ENCODE results near the gene NLRC3.

DNA sequence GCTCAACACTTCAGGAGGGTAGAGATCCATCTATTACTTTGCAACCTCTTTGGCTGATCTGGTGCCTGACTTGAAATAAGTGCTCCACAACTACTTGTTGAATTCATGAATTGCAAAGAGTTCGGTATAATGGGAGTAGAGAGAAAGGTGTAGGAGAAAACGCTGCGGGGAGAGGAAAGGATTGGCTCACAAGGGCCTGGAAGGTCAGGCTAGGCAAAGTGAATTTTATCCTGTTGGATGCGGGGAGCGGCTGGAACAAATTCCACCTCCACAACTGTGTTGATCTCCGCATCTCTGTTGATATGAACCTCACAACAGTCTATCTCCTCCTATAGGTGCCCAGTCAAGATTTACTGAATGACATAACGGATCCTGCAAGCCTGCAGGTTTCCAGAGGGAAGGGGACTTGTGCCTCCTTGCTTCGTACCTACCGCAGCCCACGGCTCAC is 33.5 kb upstream of the NLRC3 start:
- no peak for TF ChIP-seq ZC3H10 (CRISPR knock-in tag; IDR thresholded peaks at IDR 0.05)
- TF ChIP-seq CSDC2 (CRISPR knock-in tag; IDR thresholded peaks at IDR 0.05), result no peak
- TF ChIP-seq POU6F1 (CRISPR knock-in tag; IDR thresholded peaks at IDR 0.05; ENCODE audit: borderline replicate concordance, low read depth), result no peak
- no peak for TF ChIP-seq ISL1 (CRISPR knock-in tag; IDR thresholded peaks at IDR 0.05)
